Measurements from ENCODE around the gene CPPED1.
A peak's percentile ranks its signal among the peaks of the same experiment; 100 is the strongest.
"Not testable (repeated sequence)": the region's sequence is repeated elsewhere in the genome, so short reads cannot be mapped to it uniquely, and the experiment has no call there.

CPPED1 gene

GRCh38 chr16:12803203-12804093 lies at the start of gene CPPED1:
TSS of gene CPPED1 (minus strand) at chr16:12803887. CDS start at chr16:12803776, 111 bp downstream.
- DNase-seq, result peak; percentile 86

GRCh38 chr16:12850186-12850585 lies 46.5 kb upstream of the CPPED1 start:
- no peak for DNase-seq

- DNase-seq, result no peak
Measured at GRCh38 chr16:12846592-12846991, 42.9 kb upstream of the CPPED1 start.

- no peak for DNase-seq
Measured at GRCh38 chr16:12845282-12845681, 41.6 kb upstream of the CPPED1 start.

- DNase-seq, result no peak
Measured at GRCh38 chr16:12837756-12838155, 34.1 kb upstream of the CPPED1 start.

- DNase-seq, result no peak
Measured at GRCh38 chr16:12837291-12837690, 33.6 kb upstream of the CPPED1 start.

- no peak for DNase-seq
Measured at GRCh38 chr16:12833926-12834325, 30.2 kb upstream of the CPPED1 start.

GRCh38 chr16:12829096-12829888 lies 25.6 kb upstream of the CPPED1 start:
- DNase-seq, result no peak

GRCh38 chr16:12828206-12828605 lies 24.5 kb upstream of the CPPED1 start:
- DNase-seq, result no peak

- no peak for DNase-seq
Measured at GRCh38 chr16:12826559-12826958, 22.9 kb upstream of the CPPED1 start.

GRCh38 chr16:12819126-12820117 lies 15.7 kb upstream of the CPPED1 start:
- peak; percentile 74 for DNase-seq

- DNase-seq, result no peak
Measured at GRCh38 chr16:12818326-12818725, 14.6 kb upstream of the CPPED1 start.

GRCh38 chr16:12816791-12817214 lies 13.1 kb upstream of the CPPED1 start:
- DNase-seq, result not testable (repeated sequence)

GRCh38 chr16:12815361-12815760 lies 11.7 kb upstream of the CPPED1 start:
- DNase-seq, result no peak

GRCh38 chr16:12813734-12814133 lies 10.0 kb upstream of the CPPED1 start:
- DNase-seq, result not testable (repeated sequence)

- not testable (repeated sequence) for DNase-seq
Measured at GRCh38 chr16:12813321-12813720, 9.6 kb upstream of the CPPED1 start.

- DNase-seq, result no peak
Measured at GRCh38 chr16:12811441-12812383, 8.0 kb upstream of the CPPED1 start.

- no peak for DNase-seq
Measured at GRCh38 chr16:12805066-12805465, 1.4 kb upstream of the CPPED1 start.

GRCh38 chr16:12804395-12804794 lies 708 bp upstream of the CPPED1 start:
- DNase-seq, result no peak

- DNase-seq, result no peak
Measured at GRCh38 chr16:12802661-12803060, 1.0 kb downstream of the CPPED1 start.

GRCh38 chr16:12802048-12802447 lies 1.6 kb downstream of the CPPED1 start:
- no peak for DNase-seq
